Keratinocyte (primary cell): ENCODE measurements around the gene PTH. TPM values are rescaled to one million over a fixed set of nuclear protein-coding genes. Genes with fewer than 3 reads are reported as not detected.

ENCODE experiments used
- DNase-seq: peaks from one replicate; pipeline ENCODE4 v3.0.0-alpha.2; 2011; ENCODE audit warnings: low read depth, missing footprints, low spot score
- FAIRE-seq: peaks from 2 replicates; lab custom pipeline; 2011; peaks lifted over from hg19 to GRCh38; lab: Jason Lieb, UNC
- H2AFZ ChIP-seq: 2 replicates; pipeline ENCODE4 v1.6.0; 2012; ENCODE audit warnings: low read length, control low read depth, inconsistent platforms; ENCODE audit not compliant: control insufficient read depth
- H3K27ac ChIP-seq: 2 replicates; pipeline ENCODE4 v1.5.1; 2011; ENCODE audit warnings: low read length; ENCODE audit not compliant: control insufficient read depth, insufficient read depth
- H3K27me3 ChIP-seq: 3 replicates; pipeline ENCODE4 v1.6.0; 2011; ENCODE audit warnings: low read length; ENCODE audit not compliant: control insufficient read depth, insufficient read depth; ENCODE audit errors: extremely low read depth
- H3K36me3 ChIP-seq, 2 experiments: 2 replicates in 1 of 2; 3 replicates in 1 of 2; pipeline ENCODE4 v1.5.1; 2011; ENCODE audit warnings: low read length in 2 of 2, mild to moderate bottlenecking in 1 of 2; ENCODE audit not compliant: control insufficient read depth in 2 of 2, insufficient read depth in 2 of 2; ENCODE audit errors: extremely low read depth in 1 of 2
- H3K4me1 ChIP-seq: 3 replicates; pipeline ENCODE4 v1.5.1; 2011; ENCODE audit warnings: low read length; ENCODE audit not compliant: control insufficient read depth, insufficient read depth; ENCODE audit errors: extremely low read depth
- H3K4me2 ChIP-seq: 3 replicates; pipeline ENCODE4 v1.6.0; 2011; ENCODE audit warnings: low read depth, low read length; ENCODE audit not compliant: control insufficient read depth, insufficient read depth; ENCODE audit errors: extremely low read depth
- H3K4me3 ChIP-seq, 3 experiments: fragments of 200-600 bp in 1 of 3; sonication (generic) in 1 of 3; 2 replicates in 2 of 3; 3 replicates in 1 of 3; pipeline ENCODE4 v1.5.1; 2011 to 2016; ENCODE audit warnings: low read length in 3 of 3, mild to moderate bottlenecking in 3 of 3, control low read depth in 2 of 3, inconsistent platforms in 1 of 3, low read depth in 1 of 3, mixed read lengths in 1 of 3, mixed run types in 1 of 3, moderate library complexity in 1 of 3; ENCODE audit not compliant: control insufficient read depth in 2 of 3, insufficient read depth in 2 of 3; ENCODE audit errors: extremely low read depth in 1 of 3
- H3K79me2 ChIP-seq: 2 replicates; pipeline ENCODE4 v1.6.0; 2012; ENCODE audit warnings: low read length; ENCODE audit not compliant: control insufficient read depth, insufficient read depth
- H3K9ac ChIP-seq: 3 replicates; pipeline ENCODE4 v1.6.0; 2011; ENCODE audit warnings: low read length; ENCODE audit not compliant: control insufficient read depth, insufficient read depth; ENCODE audit errors: extremely low read depth
- H3K9me1 ChIP-seq: 3 replicates; pipeline ENCODE4 v1.6.0; 2011; ENCODE audit warnings: low read length; ENCODE audit not compliant: control insufficient read depth, insufficient read depth; ENCODE audit errors: extremely low read depth
- H3K9me3 ChIP-seq: 2 replicates; pipeline ENCODE4 v1.5.1; 2012; ENCODE audit warnings: low read depth, low read length; ENCODE audit not compliant: control insufficient read depth
- H4K20me1 ChIP-seq: 3 replicates; pipeline ENCODE4 v1.6.0; 2011; ENCODE audit warnings: low read length; ENCODE audit not compliant: control insufficient read depth, insufficient read depth; ENCODE audit errors: extremely low read depth
- CTCF ChIP-seq, 3 experiments: IDR thresholded peaks in 1 of 3; conservative IDR thresholded peaks in 1 of 3; optimal IDR thresholded peaks in 1 of 3; 2 replicates in 2 of 3; 3 replicates in 1 of 3; pipeline versions ENCODE3 to v1.5.1; 2011; ENCODE audit warnings: low read length in 3 of 3, mild to moderate bottlenecking in 3 of 3, moderate library complexity in 2 of 3, control low read depth in 1 of 3, inconsistent platforms in 1 of 3; ENCODE audit not compliant: insufficient read depth in 2 of 3; ENCODE audit errors: extremely low read depth in 1 of 3
- EZH2 ChIP-seq: IDR thresholded peaks from one replicate; pipeline ENCODE4 v1.6.1; 2012; ENCODE audit warnings: inconsistent platforms, mild to moderate bottlenecking, low read length, moderate library complexity
- dilution Hi-C: fragments of 300-500 bp; cut with MboI; formaldehyde crosslinking; loops from one replicate; pipeline ENCODE4 v1.7.0; 2020; ENCODE audit warnings: low sequenced_read_pairs; ENCODE audit not compliant: extremely low pct_ligation_motif_present
- polyA plus RNA-seq, 5 experiments: library from polyadenylated mRNA; depleted of rRNA in 3 of 5; stranded (reverse) in 3 of 5; stranded (forward) in 1 of 5; unstranded in 1 of 5; fragments of >200 nt; gene quantifications; 1 replicate in 1 of 5; 2 replicates in 3 of 5; 3 replicates in 1 of 5; pipeline versions ENCODE4 v1.2.1 to v1.2.3, GENCODE V29; 2011 to 2012; ENCODE audit warnings: missing spikeins in 2 of 5, low read depth in 1 of 5, low replicate concordance in 1 of 5

PTH gene
- polyA plus RNA-seq, 1 donor (not counting 4 experiments of a cell fraction or from before 2014, with no cell fraction given), result not detected

GRCh38 chr11:13463779-13464290, 32.0 kb downstream of the PTH start:
- Histone ChIP-seq H3K27me3 (no peaks in the 10 kb centered on the region), H3K79me2 (peaks cover 34% of the 10 kb centered on the region), H4K20me1 (no peaks in the 10 kb centered on the region), H3K4me1 (peaks cover 26% of the 10 kb centered on the region), H3K27ac (peak overlapping the region; percentile 66), H3K9me1 (no peaks in the 10 kb centered on the region), H2AFZ (peak overlapping the region; percentile 87), H3K9me3 (no peaks in the 10 kb centered on the region), H3K9ac (peak overlapping the region; percentile 82), H3K4me3 (peak overlapping the region; percentile 71 to 97 (median 81)), H3K4me2 (peak overlapping the region; percentile 96), H3K36me3 (peaks cover 0 to 3% of the 10 kb centered on the region in 2 experiments)
- dilution Hi-C loops, result no loop called here
- no peak for TF ChIP-seq EZH2
- no peak for TF ChIP-seq CTCF (optimal IDR thresholded peaks at IDR 0.05 in 1 of 3, IDR thresholded peaks at IDR 0.05 in 1 of 3, conservative IDR thresholded peaks at IDR 0.05 in 1 of 3; ENCODE audit: extremely low read depth in 1 of 3, insufficient read depth in 2 of 3, low read length in 3 of 3)
- DNase-seq (no peak), FAIRE-seq (peak; percentile 20)

- DNase-seq, result peak; percentile 62
- Histone ChIP-seq H3K79me2 (peaks cover 41% of the 10 kb centered on the region), H3K27me3 (no peaks in the 10 kb centered on the region), H3K9ac (peak within 1 kb of the TSS; percentile 82), H3K9me1 (no peaks in the 10 kb centered on the region), H3K9me3 (no peaks in the 10 kb centered on the region), H4K20me1 (no peaks in the 10 kb centered on the region), H3K4me2 (peak within 1 kb of the TSS; percentile 96), H3K4me3 (peak within 1 kb of the TSS; percentile 71 to 97 (median 81)), H3K4me1 (peaks cover 26% of the 10 kb centered on the region), H2AFZ (peak within 1 kb of the TSS; percentile 87), H3K27ac (peak within 1 kb of the TSS; percentile 66), H3K36me3 (peaks cover 0 to 3% of the 10 kb centered on the region in 2 experiments)
- dilution Hi-C loops, result no loop called here
- TF ChIP-seq EZH2 (no peak), CTCF (optimal IDR thresholded peaks at IDR 0.05 in 1 of 3, IDR thresholded peaks at IDR 0.05 in 1 of 3, conservative IDR thresholded peaks at IDR 0.05 in 1 of 3; ENCODE audit: extremely low read depth in 1 of 3, insufficient read depth in 2 of 3, low read length in 3 of 3) (no peak)
- FAIRE-seq, result peak; percentile 26
Observed at GRCh38 chr11:13462901-13463778, 32.7 kb downstream of the PTH start, which contains the start of gene BTBD10. BTBD10 (minus strand) TSS chr11:13463222; CDS start chr11:13445124, 18,098 bp downstream.
